PC-3 (cell line): ENCODE data around the gene TOR2A. TPM values are rescaled to one million over a fixed set of nuclear protein-coding genes. Genes with fewer than 3 reads are reported as not detected.

Experiments used
- ATAC-seq: fragments of 200-7000 bp; cut with Tn5 transposase; 2 replicates; pipeline ENCODE4 v1.9.1; 2020; ENCODE audit warnings: mild to moderate bottlenecking, moderate library complexity
- BruUV-seq: library from RNA; stranded (reverse); fragments of 400-500 nt; replicated peaks from 2 replicates; lab custom pipeline; 2021; lab: Mats Ljungman, UMichigan
- CTCF ChIA-PET: fragments of 300-600 bp; sonication (Branson Sonifier 250); formaldehyde crosslinking; loops from one replicate; lab custom pipeline; 2022; ENCODE audit warnings: antibody characterized with exemption; lab: Charles Lee
- POLR2A ChIA-PET: fragments of 300-600 bp; sonication (Branson Sonifier 250); formaldehyde crosslinking; loops from one replicate; lab custom pipeline; 2022; ENCODE audit warnings: antibody characterized with exemption; ENCODE audit not compliant: unreplicated experiment; lab: Charles Lee
- DNase-seq: peaks from one replicate; pipeline ENCODE4 v3.0.0-alpha.2; 2015
- H2AFZ ChIP-seq: fragments of 300-600 bp; sonication (generic); 2 replicates; pipeline ENCODE4 v1.6.0; 2016; ENCODE audit warnings: antibody characterized with exemption, low read length
- H3F3A ChIP-seq: fragments of 300-600 bp; sonication (generic); one replicate; pipeline ENCODE4 v1.6.0; 2017; ENCODE audit warnings: antibody characterized with exemption, low read length, control low read depth, mild to moderate bottlenecking; ENCODE audit not compliant: unreplicated experiment
- H3K27ac ChIP-seq: fragments of 300-600 bp; sonication (generic); 2 replicates; pipeline ENCODE4 v1.5.1; 2016; ENCODE audit warnings: mild to moderate bottlenecking, low read length
- H3K27me3 ChIP-seq: fragments of 300-600 bp; sonication (generic); 2 replicates; pipeline ENCODE4 v1.6.1; 2016; ENCODE audit warnings: low read length, mixed read lengths
- H3K36me3 ChIP-seq: fragments of 300-600 bp; sonication (generic); 2 replicates; pipeline ENCODE4 v1.6.1; 2016; ENCODE audit warnings: low read depth, mixed run types, low read length, mixed read lengths
- H3K4me1 ChIP-seq: fragments of 300-600 bp; sonication (generic); 2 replicates; pipeline ENCODE4 v1.5.1; 2016; ENCODE audit warnings: low read length; ENCODE audit not compliant: insufficient read depth
- H3K4me2 ChIP-seq: fragments of 300-600 bp; sonication (generic); 2 replicates; pipeline ENCODE4 v1.6.0; 2016; ENCODE audit warnings: low read length
- H3K4me3 ChIP-seq: fragments of 300-600 bp; sonication (generic); 2 replicates; pipeline ENCODE4 v1.5.1; 2016; ENCODE audit warnings: mild to moderate bottlenecking, low read length, mixed read lengths
- H3K79me2 ChIP-seq: fragments of 300-600 bp; sonication (generic); 2 replicates; pipeline ENCODE4 v1.6.1; 2017; ENCODE audit warnings: low read length, mixed read lengths
- H3K9ac ChIP-seq: fragments of 300-600 bp; sonication (generic); 2 replicates; pipeline ENCODE4 v1.6.0; 2016; ENCODE audit warnings: mild to moderate bottlenecking, low read length
- H3K9me2 ChIP-seq: fragments of 300-600 bp; sonication (generic); replicated peaks from 2 replicates; pipeline ENCODE4 v1.6.1; 2016; ENCODE audit warnings: mixed run types, low read length, mixed read lengths
- H3K9me3 ChIP-seq: fragments of 300-600 bp; sonication (generic); 2 replicates; pipeline ENCODE4 v1.6.1; 2016; ENCODE audit warnings: low read length, mixed read lengths
- H4K20me1 ChIP-seq: fragments of 300-600 bp; sonication (generic); 2 replicates; pipeline ENCODE4 v1.6.1; 2016; ENCODE audit warnings: low read length, mixed read lengths
- EZH2 ChIP-seq: fragments of 300-600 bp; sonication (generic); IDR thresholded peaks from one replicate; pipeline ENCODE4 v1.6.1; 2017; ENCODE audit warnings: antibody characterized with exemption, mild to moderate bottlenecking, low read length; ENCODE audit not compliant: unreplicated experiment
- EZH2phosphoT487 ChIP-seq: fragments of 300-600 bp; sonication (generic); IDR thresholded peaks from 2 replicates; pipeline ENCODE4 v1.6.1; 2018; ENCODE audit warnings: mild to moderate bottlenecking, antibody characterized with exemption, low read length, borderline replicate concordance
- intact Hi-C: fragments of 100-400 bp; cut with micrococcal nuclease; formaldehyde crosslinking; loops from 2 replicates; pipeline ENCODE4 v1.9.0; 2023
- total RNA-seq: library from RNA; depleted of rRNA; stranded (reverse); fragments of >200 nt; gene quantifications from 2 replicates; pipeline ENCODE4 v1.2.3, GENCODE V29; 2014
- TF ChIP-seq, protein P1 (sequence below): fragments of 300-600 bp; sonication (generic); conservative IDR thresholded peaks from 2 replicates; pipeline ENCODE4 v1.5.1; 2017; ENCODE audit warnings: antibody characterized with exemption, low read depth, mild to moderate bottlenecking, low read length

Gene TOR2A
- total RNA-seq, 1 experiment from 2014 or later, result 14.1 TPM

DNA sequence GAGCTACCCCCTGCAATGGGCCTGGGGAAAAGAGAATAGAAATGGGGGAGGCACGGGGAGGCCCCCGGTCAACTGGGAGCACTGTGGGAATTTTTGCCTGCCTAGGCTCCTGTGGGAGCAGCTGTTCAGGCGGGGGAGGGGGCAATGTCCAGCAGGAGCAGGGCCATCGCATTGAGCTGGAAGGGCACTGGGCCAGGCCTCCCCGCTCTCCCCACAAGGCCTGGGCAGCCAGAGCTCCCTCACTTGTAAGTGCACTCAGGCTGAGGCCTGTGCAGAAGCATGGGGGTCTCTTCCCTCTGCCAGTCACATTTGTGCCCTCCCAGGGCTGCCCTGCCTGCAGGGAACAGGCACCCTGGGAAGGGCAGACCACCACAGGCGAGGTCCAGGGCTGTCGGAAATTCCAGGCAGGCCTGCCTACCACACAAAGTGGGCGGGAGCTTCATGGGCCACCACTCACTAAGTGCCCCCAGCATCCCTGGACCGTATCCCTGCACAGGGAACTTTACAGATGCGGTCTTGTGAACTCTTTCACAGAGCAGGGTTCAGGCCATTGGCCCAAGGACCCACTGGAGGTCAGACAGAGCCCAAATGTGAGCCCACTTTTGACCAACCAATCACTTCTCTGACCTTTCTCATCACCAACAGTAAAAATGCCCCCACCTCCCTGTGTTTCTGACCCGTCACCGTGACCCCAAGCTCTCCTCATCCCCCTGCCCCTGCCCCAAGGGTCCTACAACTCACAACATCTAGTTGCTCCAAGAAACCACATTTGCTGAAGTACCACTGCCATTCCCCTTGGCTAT, 29.3 kb downstream of the TOR2A start:
- Histone ChIP-seq H3K27me3 (no peaks in the 10 kb centered on the region), H3K9me3 (no peaks in the 10 kb centered on the region), H3F3A (no peaks in the 10 kb centered on the region), H4K20me1 (no peaks in the 10 kb centered on the region), H3K9me2 (no peaks in the 10 kb centered on the region), H3K4me1 (no peaks in the 10 kb centered on the region), H3K4me3 (no peak overlapping the region), H3K9ac (no peak overlapping the region), H3K79me2 (no peaks in the 10 kb centered on the region), H3K27ac (no peak overlapping the region), H2AFZ (no peak overlapping the region), H3K36me3 (no peaks in the 10 kb centered on the region), H3K4me2 (no peak overlapping the region)
- TF ChIP-seq EZH2 (no peak), EZH2phosphoT487 (no peak)
- TF ChIP-seq, protein P1, sequence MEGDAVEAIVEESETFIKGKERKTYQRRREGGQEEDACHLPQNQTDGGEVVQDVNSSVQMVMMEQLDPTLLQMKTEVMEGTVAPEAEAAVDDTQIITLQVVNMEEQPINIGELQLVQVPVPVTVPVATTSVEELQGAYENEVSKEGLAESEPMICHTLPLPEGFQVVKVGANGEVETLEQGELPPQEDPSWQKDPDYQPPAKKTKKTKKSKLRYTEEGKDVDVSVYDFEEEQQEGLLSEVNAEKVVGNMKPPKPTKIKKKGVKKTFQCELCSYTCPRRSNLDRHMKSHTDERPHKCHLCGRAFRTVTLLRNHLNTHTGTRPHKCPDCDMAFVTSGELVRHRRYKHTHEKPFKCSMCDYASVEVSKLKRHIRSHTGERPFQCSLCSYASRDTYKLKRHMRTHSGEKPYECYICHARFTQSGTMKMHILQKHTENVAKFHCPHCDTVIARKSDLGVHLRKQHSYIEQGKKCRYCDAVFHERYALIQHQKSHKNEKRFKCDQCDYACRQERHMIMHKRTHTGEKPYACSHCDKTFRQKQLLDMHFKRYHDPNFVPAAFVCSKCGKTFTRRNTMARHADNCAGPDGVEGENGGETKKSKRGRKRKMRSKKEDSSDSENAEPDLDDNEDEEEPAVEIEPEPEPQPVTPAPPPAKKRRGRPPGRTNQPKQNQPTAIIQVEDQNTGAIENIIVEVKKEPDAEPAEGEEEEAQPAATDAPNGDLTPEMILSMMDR, result no peak
- BruUV-seq, result no TSS peak
- ChIA-PET CTCF (no interaction called here), POLR2A (no interaction called here)
- ATAC-seq, result no peak
- intact Hi-C loops, result no loop called here
- no peak for DNase-seq

DNA sequence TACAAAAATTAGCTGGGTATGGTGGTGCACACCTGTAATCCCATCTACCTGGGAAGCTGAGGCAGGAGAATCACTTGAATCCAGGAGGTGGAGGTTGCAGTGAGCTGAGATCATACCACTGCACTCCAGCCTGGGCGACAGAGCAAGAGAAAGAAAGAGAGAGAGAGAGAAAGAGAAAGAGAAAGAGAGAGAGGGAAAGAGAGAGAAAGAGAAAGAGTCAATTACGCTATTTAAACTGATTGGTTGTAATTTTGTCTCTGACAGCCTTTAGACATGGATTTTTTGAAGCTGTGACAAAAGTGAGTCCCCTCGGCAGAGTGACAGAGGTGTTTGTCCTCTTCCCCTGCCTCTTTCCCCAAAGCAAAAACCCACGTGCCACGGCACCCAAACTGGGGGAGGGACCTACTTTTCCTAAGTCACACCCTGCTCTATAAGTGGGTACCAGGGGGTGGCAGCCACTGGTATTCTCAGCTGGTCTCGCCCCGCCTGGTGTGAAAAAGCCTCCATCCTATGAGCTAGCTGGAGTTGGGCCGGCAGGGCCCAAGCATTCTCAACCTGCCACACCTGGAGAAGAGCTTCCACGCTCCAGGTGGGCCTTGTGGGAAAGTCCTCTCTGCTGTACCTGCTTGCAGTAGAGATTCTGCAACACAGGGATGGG, 31.7 kb downstream of the TOR2A start:
- intact Hi-C loops, result no loop called here
- Histone ChIP-seq H3K9me3 (no peaks in the 10 kb centered on the region), H3K4me2 (no peak overlapping the region), H3K9ac (no peak overlapping the region), H2AFZ (no peak overlapping the region), H3K4me1 (no peaks in the 10 kb centered on the region), H3K36me3 (no peaks in the 10 kb centered on the region), H4K20me1 (no peaks in the 10 kb centered on the region), H3K27me3 (no peaks in the 10 kb centered on the region), H3K9me2 (no peaks in the 10 kb centered on the region), H3K4me3 (no peak overlapping the region), H3F3A (no peaks in the 10 kb centered on the region), H3K79me2 (no peaks in the 10 kb centered on the region), H3K27ac (no peak overlapping the region)
- DNase-seq, result no peak
- ATAC-seq, result no peak
- no peak for TF ChIP-seq EZH2phosphoT487
- TF ChIP-seq, protein P1, result no peak
- TF ChIP-seq EZH2, result no peak
- CTCF ChIA-PET, result no interaction called here
- BruUV-seq, result no TSS peak
- POLR2A ChIA-PET, result no interaction called here
